Measurements from ENCODE around the gene FBLN5.

DNA sequence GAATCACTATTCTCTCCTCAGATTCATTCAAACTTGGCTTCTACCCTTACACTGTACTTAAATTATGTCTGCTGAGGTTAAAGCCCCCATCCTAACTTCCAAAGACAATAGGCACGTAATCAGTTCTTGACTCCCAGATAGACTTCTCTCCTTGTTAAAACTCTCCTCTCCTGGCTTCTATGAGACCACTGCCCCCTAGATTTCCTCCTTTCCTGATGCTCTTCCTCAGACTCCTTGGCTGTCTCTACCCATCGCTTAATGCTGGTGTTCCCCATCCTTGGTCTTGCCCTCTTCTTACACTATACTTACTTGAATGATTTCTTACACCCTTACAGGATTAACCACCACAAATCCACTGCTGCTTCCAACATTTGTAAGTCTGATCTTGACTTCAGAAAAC is 112.9 kb downstream of the FBLN5 start:
- TF ChIP-seq, protein P1, sequence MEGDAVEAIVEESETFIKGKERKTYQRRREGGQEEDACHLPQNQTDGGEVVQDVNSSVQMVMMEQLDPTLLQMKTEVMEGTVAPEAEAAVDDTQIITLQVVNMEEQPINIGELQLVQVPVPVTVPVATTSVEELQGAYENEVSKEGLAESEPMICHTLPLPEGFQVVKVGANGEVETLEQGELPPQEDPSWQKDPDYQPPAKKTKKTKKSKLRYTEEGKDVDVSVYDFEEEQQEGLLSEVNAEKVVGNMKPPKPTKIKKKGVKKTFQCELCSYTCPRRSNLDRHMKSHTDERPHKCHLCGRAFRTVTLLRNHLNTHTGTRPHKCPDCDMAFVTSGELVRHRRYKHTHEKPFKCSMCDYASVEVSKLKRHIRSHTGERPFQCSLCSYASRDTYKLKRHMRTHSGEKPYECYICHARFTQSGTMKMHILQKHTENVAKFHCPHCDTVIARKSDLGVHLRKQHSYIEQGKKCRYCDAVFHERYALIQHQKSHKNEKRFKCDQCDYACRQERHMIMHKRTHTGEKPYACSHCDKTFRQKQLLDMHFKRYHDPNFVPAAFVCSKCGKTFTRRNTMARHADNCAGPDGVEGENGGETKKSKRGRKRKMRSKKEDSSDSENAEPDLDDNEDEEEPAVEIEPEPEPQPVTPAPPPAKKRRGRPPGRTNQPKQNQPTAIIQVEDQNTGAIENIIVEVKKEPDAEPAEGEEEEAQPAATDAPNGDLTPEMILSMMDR (IDR thresholded peaks at IDR 0.05): no peak
- TF ChIP-seq POLR2A (IDR thresholded peaks at IDR 0.05): no peak
